ENCODE data around the gene C6orf132.

The C6orf132 gene

GRCh38 chr6:42120895-42121865 is 21.2 kb downstream of the C6orf132 start:
- no peaks in the 10 kb centered on the region for H3K36me3 ChIP-seq
- no peaks in the 10 kb centered on the region for H3K27me3 ChIP-seq (ENCODE audit: insufficient read depth, low read depth, severe bottlenecking)
- peaks cover 2% of the 10 kb centered on the region for H3K9me3 ChIP-seq (ENCODE audit: severe bottlenecking)
- no peak overlapping the region for H3K4me3 ChIP-seq (ENCODE audit: low read depth, low read length)
- TF ChIP-seq CTCF (IDR thresholded peaks at IDR 0.05; ENCODE audit: low read depth, low read length) = no peak
- H3K27ac ChIP-seq = no peak overlapping the region
- DNase-seq = no peak

- DNase-seq = no peak
- no peak overlapping the region for H3K4me3 ChIP-seq (ENCODE audit: low read depth, low read length)
- H3K27me3 ChIP-seq (ENCODE audit: insufficient read depth, low read depth, severe bottlenecking) = no peaks in the 10 kb centered on the region
- peaks cover 2% of the 10 kb centered on the region for H3K9me3 ChIP-seq (ENCODE audit: severe bottlenecking)
- TF ChIP-seq CTCF (IDR thresholded peaks at IDR 0.05; ENCODE audit: low read depth, low read length) = no peak
- H3K27ac ChIP-seq = no peak overlapping the region
- H3K36me3 ChIP-seq = no peaks in the 10 kb centered on the region
These were observed 24.0 kb downstream of the C6orf132 start for GRCh38 chr6:42118162-42119001.

- Histone ChIP-seq H3K9me3 (ENCODE audit: severe bottlenecking) (peaks cover 2% of the 10 kb centered on the region), H3K27me3 (ENCODE audit: insufficient read depth, low read depth, severe bottlenecking) (no peaks in the 10 kb centered on the region), H3K36me3 (no peaks in the 10 kb centered on the region), H3K27ac (no peak overlapping the region), H3K4me3 (ENCODE audit: low read depth, low read length) (no peak overlapping the region)
- TF ChIP-seq CTCF (IDR thresholded peaks at IDR 0.05; ENCODE audit: low read depth, low read length) = no peak
- no peak for DNase-seq
These were observed 24.6 kb downstream of the C6orf132 start for GRCh38 chr6:42117843-42118161.

- Histone ChIP-seq H3K27me3 (ENCODE audit: insufficient read depth, low read depth, severe bottlenecking) (no peaks in the 10 kb centered on the region), H3K9me3 (ENCODE audit: severe bottlenecking) (no peaks in the 10 kb centered on the region), H3K36me3 (no peaks in the 10 kb centered on the region), H3K27ac (no peak overlapping the region), H3K4me3 (ENCODE audit: low read depth, low read length) (no peak overlapping the region)
- no peak for DNase-seq
- TF ChIP-seq CTCF (IDR thresholded peaks at IDR 0.05; ENCODE audit: low read depth, low read length) = no peak
These were observed 28.3 kb downstream of the C6orf132 start for GRCh38 chr6:42113936-42114636.

GRCh38 chr6:42112351-42112750 is 30.1 kb downstream of the C6orf132 start:
- no peak for TF ChIP-seq CTCF (IDR thresholded peaks at IDR 0.05; ENCODE audit: low read depth, low read length)
- H3K9me3 ChIP-seq (ENCODE audit: severe bottlenecking) = no peaks in the 10 kb centered on the region
- H3K4me3 ChIP-seq (ENCODE audit: low read depth, low read length) = no peak overlapping the region
- H3K27me3 ChIP-seq (ENCODE audit: insufficient read depth, low read depth, severe bottlenecking) = no peaks in the 10 kb centered on the region
- no peak overlapping the region for H3K27ac ChIP-seq
- DNase-seq = no peak
- H3K36me3 ChIP-seq = no peaks in the 10 kb centered on the region

All from WERI-Rb-1 (cell line).